GM18511 (cell line): ENCODE measurements around the gene PRRT4.

Source experiments
- ATAC-seq: cut with Tn5 transposase; IDR thresholded peaks from one replicate; pipeline ENCODE4 v1.9.1; 2021; ENCODE audit warnings: mild to moderate bottlenecking, moderate library complexity; ENCODE audit not compliant: unreplicated experiment

The PRRT4 gene

GRCh38 chr7:128361411-128362379 lies at the start of gene PRRT4:
TSS of gene PRRT4 (minus strand) at chr7:128361690.
- no peak for ATAC-seq

- no peak for ATAC-seq
Observed at GRCh38 chr7:128410451-128410753, 48.9 kb upstream of the PRRT4 start.

- peak; percentile 80 for ATAC-seq
Observed at GRCh38 chr7:128409596-128410450, 48.3 kb upstream of the PRRT4 start, which contains the start of gene IMPDH1. TSS of gene IMPDH1 (minus strand) at chr7:128409982. CDS start at chr7:128409901, 81 bp downstream.

GRCh38 chr7:128408709-128409595 lies 47.5 kb upstream of the PRRT4 start:
- no peak for ATAC-seq

GRCh38 chr7:128407751-128408708 lies 46.5 kb upstream of the PRRT4 start:
- no peak for ATAC-seq

- ATAC-seq: no peak
Observed at GRCh38 chr7:128407233-128407589, 45.7 kb upstream of the PRRT4 start.

- no peak for ATAC-seq
Observed at GRCh38 chr7:128406314-128407232, 45.1 kb upstream of the PRRT4 start.

GRCh38 chr7:128405471-128406313 lies 44.2 kb upstream of the PRRT4 start:
- ATAC-seq: peak; percentile 30

- ATAC-seq: no peak
Observed at GRCh38 chr7:128404886-128405470, 43.5 kb upstream of the PRRT4 start.

GRCh38 chr7:128404143-128404681 lies 42.7 kb upstream of the PRRT4 start:
- ATAC-seq: no peak

- ATAC-seq: no peak
Observed at GRCh38 chr7:128403676-128404075, 42.2 kb upstream of the PRRT4 start.

GRCh38 chr7:128402356-128402755 lies 40.9 kb upstream of the PRRT4 start:
- ATAC-seq: no peak

GRCh38 chr7:128400566-128400965 lies 39.1 kb upstream of the PRRT4 start:
- no peak for ATAC-seq

- ATAC-seq: no peak
Observed at GRCh38 chr7:128399991-128400390, 38.5 kb upstream of the PRRT4 start.

- peak; percentile 18 for ATAC-seq
Observed at GRCh38 chr7:128398841-128399135, 37.3 kb upstream of the PRRT4 start.

- ATAC-seq: peak; percentile 51
Observed at GRCh38 chr7:128398016-128398840, 36.7 kb upstream of the PRRT4 start.
